ENCODE measurements around the gene BBLN.
"Not testable (repeated sequence)": the region's sequence is repeated elsewhere in the genome, so short reads cannot be mapped to it uniquely, and the experiment has no call there.

GRCh38 chr9:128181480-128181879, 21.4 kb downstream of the BBLN start:
- peak in 2 of 4 experiments; percentile 17 to 43 for TF ChIP-seq CTCF (IDR thresholded peaks at IDR 0.05)
- not testable (repeated sequence) for TF ChIP-seq POLR2A, POLR2AphosphoS5 (IDR thresholded peaks at IDR 0.05)

All from prostate gland (tissue), 2 donors.